HG03159 (cell line): ENCODE measurements around the gene IRF9.

Experiments
- ATAC-seq: cut with Tn5 transposase; IDR thresholded peaks from one replicate; pipeline ENCODE4 v1.9.1; 2021; ENCODE audit warnings: mild to moderate bottlenecking, moderate library complexity; ENCODE audit not compliant: unreplicated experiment

IRF9 gene

GRCh38 chr14:24131549-24131966, 29.5 kb upstream of the IRF9 start:
- ATAC-seq, result no peak

- ATAC-seq, result no peak
Observed at GRCh38 chr14:24132061-24132685, 28.9 kb upstream of the IRF9 start.

- ATAC-seq, result no peak
Observed at GRCh38 chr14:24132976-24133375, 28.1 kb upstream of the IRF9 start.

- no peak for ATAC-seq
Observed at GRCh38 chr14:24133735-24134134, 27.3 kb upstream of the IRF9 start.

GRCh38 chr14:24135584-24135833, 25.6 kb upstream of the IRF9 start:
- ATAC-seq, result peak; percentile 15

GRCh38 chr14:24135834-24136683, 25.0 kb upstream of the IRF9 start, which contains the start of gene PSME1:
Gene PSME1, plus strand, starts transcription at chr14:24136194. Its CDS starts 69 bp downstream, at chr14:24136263.
- ATAC-seq, result peak; percentile 81

- no peak for ATAC-seq
Observed at GRCh38 chr14:24136684-24137528, 24.2 kb upstream of the IRF9 start.

- ATAC-seq, result no peak
Observed at GRCh38 chr14:24137529-24138395, 23.3 kb upstream of the IRF9 start.

- ATAC-seq, result no peak
Observed at GRCh38 chr14:24138396-24139271, 22.4 kb upstream of the IRF9 start.

GRCh38 chr14:24139272-24139934, 21.7 kb upstream of the IRF9 start:
- ATAC-seq, result no peak

- ATAC-seq, result peak; percentile 77
Observed at GRCh38 chr14:24141097-24141880, 19.8 kb upstream of the IRF9 start, which contains the start of gene EMC9. Gene EMC9, minus strand, starts transcription at chr14:24141591. Its CDS starts 287 bp downstream, at chr14:24141304.

GRCh38 chr14:24143511-24143910, 17.6 kb upstream of the IRF9 start:
- ATAC-seq, result no peak

- ATAC-seq, result no peak
Observed at GRCh38 chr14:24144451-24144850, 16.6 kb upstream of the IRF9 start.

GRCh38 chr14:24145219-24145618, 15.8 kb upstream of the IRF9 start:
- no peak for ATAC-seq

GRCh38 chr14:24145690-24146452, 15.2 kb upstream of the IRF9 start:
- ATAC-seq, result no peak

GRCh38 chr14:24146453-24146977, 14.6 kb upstream of the IRF9 start, which contains the start of gene PSME2:
Gene PSME2, minus strand, starts transcription at chr14:24146610. Its CDS starts 29 bp downstream, at chr14:24146581.
- peak; percentile 48 for ATAC-seq
